GM23338 (cell line): Measurements from ENCODE around the gene THADA. TPM values are rescaled to one million over a fixed set of nuclear protein-coding genes. Genes with fewer than 3 reads are reported as not detected.

Experiments used
- ATAC-seq: fragments of 200-7000 bp; cut with Tn5 transposase; 3 replicates; pipeline ENCODE4 v1.9.1; 2020
- DNase-seq: peaks from one replicate; pipeline ENCODE4 v3.0.0-alpha.2; 2015; ENCODE audit warnings: low spot score
- H2AFZ ChIP-seq: fragments of 200-600 bp; sonication (generic); 2 replicates; pipeline ENCODE4 v1.8.0; 2016; ENCODE audit warnings: antibody characterized with exemption, mild to moderate bottlenecking, moderate library complexity
- H3F3A ChIP-seq: fragments of 200-600 bp; sonication (generic); replicated peaks from 2 replicates; pipeline ENCODE4 v1.8.0; 2017; ENCODE audit warnings: antibody characterized with exemption, mixed run types, low read depth
- H3K27ac ChIP-seq: fragments of 200-600 bp; sonication (generic); 2 replicates; pipeline ENCODE4 v1.6.1; 2016; ENCODE audit warnings: low read depth
- H3K27me3 ChIP-seq: fragments of 200-600 bp; sonication (generic); 2 replicates; pipeline ENCODE4 v1.8.0; 2016; ENCODE audit warnings: mild to moderate bottlenecking, mixed run types, moderate library complexity; ENCODE audit not compliant: insufficient read depth
- H3K36me3 ChIP-seq: fragments of 200-600 bp; sonication (generic); 2 replicates; pipeline ENCODE4 v1.8.0; 2016; ENCODE audit warnings: mild to moderate bottlenecking; ENCODE audit not compliant: insufficient read depth
- H3K4me1 ChIP-seq: fragments of 200-600 bp; sonication (generic); 2 replicates; pipeline ENCODE4 v1.8.0; 2016; ENCODE audit warnings: mild to moderate bottlenecking, moderate library complexity; ENCODE audit not compliant: insufficient read depth
- H3K4me2 ChIP-seq: fragments of 200-600 bp; sonication (generic); 2 replicates; pipeline ENCODE4 v1.7.1; 2017; ENCODE audit warnings: mixed run types
- H3K4me3 ChIP-seq: fragments of 200-600 bp; sonication (generic); 2 replicates; pipeline ENCODE4 v1.6.1; 2016; ENCODE audit warnings: mixed run types
- H3K79me2 ChIP-seq: fragments of 200-600 bp; sonication (generic); replicated peaks from 2 replicates; pipeline ENCODE4 v1.8.0; 2017; ENCODE audit warnings: mild to moderate bottlenecking; ENCODE audit not compliant: insufficient read depth
- H3K9me2 ChIP-seq: fragments of 200-600 bp; sonication (generic); 2 replicates; pipeline ENCODE4 v1.8.0; 2017; ENCODE audit not compliant: insufficient read depth
- H4K20me1 ChIP-seq: fragments of 200-600 bp; sonication (generic); replicated peaks from 2 replicates; pipeline ENCODE4 v1.8.0; 2017; ENCODE audit warnings: mild to moderate bottlenecking; ENCODE audit not compliant: insufficient read depth
- H3K27ac Mint-ChIP-seq: 2 replicates; pipeline ENCODE4 v1.8.0; 2020; ENCODE audit warnings: inconsistent platforms, mild to moderate bottlenecking, moderate library complexity, mixed read lengths
- H3K27me3 Mint-ChIP-seq: 3 replicates; pipeline ENCODE4 v1.8.0; 2022; ENCODE audit warnings: low read depth, mild to moderate bottlenecking, moderate library complexity, mixed read lengths, inconsistent platforms; ENCODE audit not compliant: insufficient read depth, poor library complexity
- H3K36me3 Mint-ChIP-seq: 3 replicates; pipeline ENCODE4 v1.8.0; 2021; ENCODE audit warnings: low read depth, mild to moderate bottlenecking, inconsistent platforms, moderate library complexity, mixed read lengths
- H3K4me1 Mint-ChIP-seq: 3 replicates; pipeline ENCODE4 v1.8.0; 2020; ENCODE audit warnings: mild to moderate bottlenecking, inconsistent platforms, mixed read lengths
- H3K4me3 Mint-ChIP-seq: 3 replicates; pipeline ENCODE4 v1.8.0; 2021; ENCODE audit warnings: moderate library complexity, mild to moderate bottlenecking, inconsistent platforms, mixed read lengths
- H3K9me3 Mint-ChIP-seq: 3 replicates; pipeline ENCODE4 v1.8.0; 2020; ENCODE audit warnings: moderate library complexity, mild to moderate bottlenecking, inconsistent platforms, mixed read lengths
- CTCF ChIP-seq, 2 experiments: fragments of 200-600 bp in 1 of 2; sonication (generic) in 1 of 2; conservative IDR thresholded peaks; 2 replicates each; pipeline versions ENCODE4 v1.5.1 to v1.6.1; 2016 to 2017; ENCODE audit warnings: antibody characterized with exemption in 2 of 2, low read depth in 2 of 2, mild to moderate bottlenecking in 2 of 2, moderate library complexity in 1 of 2
- ETS1 ChIP-seq: IDR thresholded peaks from 2 replicates; pipeline ENCODE4 v1.6.1; 2016; ENCODE audit warnings: antibody characterized with exemption
- EZH2 ChIP-seq: fragments of 200-600 bp; sonication (generic); IDR thresholded peaks from one replicate; pipeline ENCODE4 v1.8.0; 2017; ENCODE audit warnings: antibody characterized with exemption, mild to moderate bottlenecking, low read depth; ENCODE audit not compliant: unreplicated experiment
- EZH2phosphoT487 ChIP-seq: fragments of 200-600 bp; sonication (generic); IDR thresholded peaks from one replicate; pipeline ENCODE4 v1.8.1; 2018; ENCODE audit warnings: antibody characterized with exemption; ENCODE audit not compliant: unreplicated experiment
- NANOG ChIP-seq: IDR thresholded peaks from 2 replicates; pipeline ENCODE4 v1.6.1; 2016; ENCODE audit warnings: antibody characterized with exemption, borderline replicate concordance
- REST ChIP-seq: IDR thresholded peaks from one replicate; pipeline ENCODE4 v1.6.1; 2018; ENCODE audit warnings: antibody characterized with exemption; ENCODE audit not compliant: unreplicated experiment
- STAT1 ChIP-seq: IDR thresholded peaks from one replicate; pipeline ENCODE4 v1.6.1; 2016; ENCODE audit warnings: antibody characterized with exemption; ENCODE audit not compliant: unreplicated experiment
- ZNF114 ChIP-seq: fragments of 250-450 bp; sonication (Bioruptor Pico); IDR thresholded peaks from 2 replicates; pipeline ENCODE4 v1.5.0; 2020; ENCODE audit warnings: mild to moderate bottlenecking, moderate library complexity
- ZNF462 ChIP-seq: fragments of 250-450 bp; sonication (Bioruptor Pico); IDR thresholded peaks from 2 replicates; pipeline ENCODE4 v1.5.0; 2020; ENCODE audit warnings: mild to moderate bottlenecking, moderate library complexity
- polyA plus RNA-seq: library from polyadenylated mRNA; unstranded; fragments of >200 nt; fragmentation: Nextera tagmentation; extraction: Ambion mirVana; gene quantifications from 2 replicates; pipeline ENCODE4 v1.2.1, GENCODE V29; 2016
- total RNA-seq: library from RNA; depleted of rRNA; stranded (reverse); fragments of >200 nt; shearing (Covaris generic); gene quantifications from 2 replicates; pipeline ENCODE4 v1.2.3, GENCODE V29; 2014

The THADA gene
- total and polyA plus RNA-seq, 2 experiments from 2014 or later, result 17.0 to 30.7 TPM

GRCh38 chr2:43333101-43333655, 262.7 kb downstream of the THADA start:
- H3K4me1 ChIP-seq, result peaks cover 13% of the 10 kb centered on the region; the same call in 1 of the 2 replicates
- H3K36me3 ChIP-seq, result no peaks in the 10 kb centered on the region
- DNase-seq (no peak), ATAC-seq (no peak)
- no peaks in the 10 kb centered on the region for H4K20me1 ChIP-seq
- no peaks in the 10 kb centered on the region for H3K27me3 ChIP-seq
- H3K27ac Mint-ChIP-seq, result no peak overlapping the region
- no peak overlapping the region for H3K27ac ChIP-seq
- no peak overlapping the region for H3K4me3 Mint-ChIP-seq
- H3K36me3 Mint-ChIP-seq, result no peaks in the 10 kb centered on the region
- H3K4me2 ChIP-seq, result no peak overlapping the region
- no peak overlapping the region for H2AFZ ChIP-seq
- no peak overlapping the region for H3K4me3 ChIP-seq
- H3F3A ChIP-seq, result no peaks in the 10 kb centered on the region
- no peaks in the 10 kb centered on the region for H3K9me2 ChIP-seq
- peaks cover 4% of the 10 kb centered on the region for H3K27me3 Mint-ChIP-seq
- no peaks in the 10 kb centered on the region for H3K9me3 Mint-ChIP-seq
- peaks cover 22% of the 10 kb centered on the region for H3K4me1 Mint-ChIP-seq
- no peaks in the 10 kb centered on the region for H3K79me2 ChIP-seq
- TF ChIP-seq NANOG (no peak), CTCF (conservative IDR thresholded peaks at IDR 0.05; ENCODE audit: low read depth in 2 of 2) (no peak), STAT1 (no peak)

GRCh38 chr2:43332653-43333052, 263.2 kb downstream of the THADA start:
- H3K9me3 Mint-ChIP-seq, result no peaks in the 10 kb centered on the region
- peaks cover 13% of the 10 kb centered on the region; the same call in 1 of the 2 replicates for H3K4me1 ChIP-seq
- H2AFZ ChIP-seq, result no peak overlapping the region
- H3K4me1 Mint-ChIP-seq, result peaks cover 22% of the 10 kb centered on the region
- peaks cover 4% of the 10 kb centered on the region for H3K27me3 Mint-ChIP-seq
- no peak overlapping the region for H3K27ac Mint-ChIP-seq
- H3K4me2 ChIP-seq, result no peak overlapping the region
- H3K79me2 ChIP-seq, result no peaks in the 10 kb centered on the region
- H3F3A ChIP-seq, result no peaks in the 10 kb centered on the region
- no peaks in the 10 kb centered on the region for H3K36me3 Mint-ChIP-seq
- H3K27me3 ChIP-seq, result no peaks in the 10 kb centered on the region
- no peaks in the 10 kb centered on the region for H3K9me2 ChIP-seq
- no peak overlapping the region for H3K4me3 ChIP-seq
- no peak for DNase-seq
- H3K36me3 ChIP-seq, result no peaks in the 10 kb centered on the region
- H3K4me3 Mint-ChIP-seq, result no peak overlapping the region
- H3K27ac ChIP-seq, result no peak overlapping the region; the same call in 1 of the 2 replicates
- no peaks in the 10 kb centered on the region for H4K20me1 ChIP-seq
- ATAC-seq, result no peak
- TF ChIP-seq REST, result no peak
- no peak for TF ChIP-seq ZNF114 (CRISPR knock-in tag)
- TF ChIP-seq ZNF462 (CRISPR knock-in tag), result no peak
- no peak for TF ChIP-seq STAT1
- TF ChIP-seq EZH2, result no peak
- no peak for TF ChIP-seq EZH2phosphoT487
- TF ChIP-seq ETS1, result no peak
